SKM-1 treated with dmso at 0.1 percent for 144 hours (cell line): Measurements from ENCODE around the gene GJB6.
A peak's percentile ranks its signal among the peaks of the same experiment; 100 is the strongest.

ENCODE experiments used
- DNase-seq: peaks from one replicate; lab custom pipeline; 2025; ENCODE audit not compliant: unreplicated experiment; lab: John Stamatoyannopoulos, UW

GJB6 gene

DNA sequence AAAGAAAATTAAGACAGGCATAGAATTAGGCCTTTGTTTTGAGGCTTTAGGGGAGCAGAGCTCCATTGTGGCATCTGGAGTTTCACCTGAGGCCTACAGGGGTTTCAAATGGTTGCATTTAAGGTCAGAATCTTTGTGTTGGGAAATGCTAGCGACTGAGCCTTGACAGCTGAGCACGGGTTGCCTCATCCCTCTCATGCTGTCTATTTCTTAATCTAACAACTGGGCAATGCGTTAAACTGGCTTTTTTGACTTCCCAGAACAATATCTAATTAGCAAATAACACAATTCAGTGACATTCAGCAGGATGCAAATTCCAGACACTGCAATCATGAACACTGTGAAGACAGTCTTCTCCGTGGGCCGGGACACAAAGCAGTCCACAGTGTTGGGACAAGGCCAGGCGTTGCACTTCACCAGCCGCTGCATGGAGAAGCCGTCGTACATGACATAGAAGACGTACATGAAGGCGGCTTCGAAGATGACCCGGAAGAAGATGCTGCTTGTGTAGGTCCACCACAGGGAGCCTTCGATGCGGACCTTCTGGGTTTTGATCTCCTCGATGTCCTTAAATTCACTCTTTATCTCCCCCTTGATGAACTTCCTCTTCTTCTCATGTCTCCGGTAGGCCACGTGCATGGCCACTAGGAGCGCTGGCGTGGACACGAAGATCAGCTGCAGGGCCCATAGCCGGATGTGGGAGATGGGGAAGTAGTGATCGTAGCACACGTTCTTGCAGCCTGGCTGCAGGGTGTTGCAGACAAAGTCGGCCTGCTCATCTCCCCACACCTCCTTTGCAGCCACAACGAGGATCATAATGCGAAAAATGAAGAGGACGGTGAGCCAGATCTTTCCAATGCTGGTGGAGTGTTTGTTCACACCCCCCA, 43.2 kb downstream of the GJB6 start:
- DNase-seq, result peak; percentile 62

- DNase-seq, result no peak
Measured at GRCh38 chr13:20186771-20187170, 45.3 kb downstream of the GJB6 start.

- DNase-seq, result no peak
Measured at GRCh38 chr13:20185366-20186056, 46.6 kb downstream of the GJB6 start.

DNA sequence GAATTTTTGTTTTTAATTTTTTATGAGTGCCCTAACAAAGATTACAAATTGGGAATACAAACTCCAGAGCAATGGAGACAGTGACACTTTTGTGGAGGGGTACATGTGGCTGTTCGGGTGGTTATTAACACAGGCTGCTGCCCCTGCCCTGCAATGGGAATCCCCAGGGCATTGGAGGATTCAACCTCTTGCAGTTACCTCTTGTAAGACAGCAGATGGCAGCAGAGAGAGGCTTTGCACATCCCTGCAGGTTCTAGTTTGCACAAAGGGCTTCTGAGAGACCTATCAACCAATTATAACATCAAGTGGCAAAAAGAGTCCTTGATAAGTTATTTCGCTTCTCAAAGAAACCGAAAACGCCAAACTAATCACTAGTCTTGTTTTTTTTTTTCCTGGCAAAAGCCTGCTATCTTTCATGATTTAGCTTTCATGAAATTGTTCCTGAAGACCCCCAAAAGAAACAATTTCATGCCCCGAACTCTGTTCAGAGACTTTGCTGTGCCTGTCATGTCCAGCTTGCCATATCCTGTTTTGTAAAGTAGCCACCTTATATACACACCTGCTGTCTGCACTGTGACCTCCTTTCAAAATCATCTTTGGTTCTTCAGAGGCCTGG, 49.8 kb downstream of the GJB6 start:
- DNase-seq, result peak; percentile 59

- DNase-seq, result no peak
Measured at GRCh38 chr13:20181188-20181587, 50.9 kb downstream of the GJB6 start.

GRCh38 chr13:20178156-20178555, 54.0 kb downstream of the GJB6 start:
- no peak for DNase-seq

GRCh38 chr13:20177049-20177831, 54.9 kb downstream of the GJB6 start:
- DNase-seq, result no peak

- DNase-seq, result no peak
Measured at GRCh38 chr13:20175907-20176652, 56.0 kb downstream of the GJB6 start.

DNA sequence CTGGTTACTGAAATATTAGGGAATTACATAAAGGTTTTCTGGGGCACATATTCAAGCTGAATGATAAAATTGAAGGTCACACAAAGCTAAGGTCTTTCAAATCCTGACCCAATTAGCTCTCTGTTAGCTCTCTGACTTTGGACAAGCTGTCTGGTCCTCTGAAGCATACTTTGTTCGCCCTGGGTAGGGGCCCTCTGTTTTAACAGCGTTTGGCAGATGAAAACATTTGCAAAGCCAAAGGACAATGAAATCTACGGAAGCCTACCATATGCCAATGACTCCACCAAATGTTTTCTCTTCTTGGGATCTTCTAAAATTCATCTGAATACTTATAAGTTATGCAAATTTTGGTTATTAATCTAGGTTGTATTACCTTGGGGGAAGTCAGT, 56.7 kb downstream of the GJB6 start:
- DNase-seq, result no peak

DNA sequence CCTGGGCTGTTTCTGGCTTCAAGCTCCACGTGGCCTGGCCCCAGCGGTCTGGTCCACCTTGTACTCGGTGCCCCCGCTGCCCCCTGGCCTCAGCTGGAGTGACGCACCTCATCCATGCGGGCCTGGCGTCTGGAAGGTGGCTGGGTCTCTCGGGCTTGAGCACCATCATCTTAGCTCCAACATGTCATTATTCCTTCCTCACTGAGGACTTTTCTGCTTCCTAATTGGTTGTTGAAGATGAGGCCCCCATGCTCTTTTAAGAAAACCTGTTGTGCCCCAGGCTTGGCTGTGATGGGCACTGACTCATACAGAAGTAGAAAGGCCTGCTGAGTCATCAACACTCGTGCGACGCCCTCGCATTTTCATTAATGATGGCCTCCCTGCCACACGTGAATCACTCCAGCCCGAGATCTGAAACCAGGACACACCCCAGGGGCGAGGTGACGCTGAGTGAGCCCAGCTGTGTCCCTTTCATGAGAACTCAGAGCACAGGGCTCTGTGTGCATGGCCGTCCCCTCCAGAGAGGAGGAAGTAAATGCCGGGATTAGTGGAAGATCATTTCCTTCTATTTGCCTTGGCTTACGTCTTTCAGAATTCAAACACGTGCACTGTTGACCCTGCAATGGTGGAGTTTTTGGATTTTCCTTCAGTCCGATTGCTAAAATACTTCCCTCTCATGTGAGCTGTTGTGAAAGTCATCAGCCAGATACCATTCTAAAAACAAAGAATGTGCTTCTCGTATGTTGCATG, 57.3 kb downstream of the GJB6 start:
- DNase-seq, result no peak

- DNase-seq, result no peak
Measured at GRCh38 chr13:20173116-20173746, 58.9 kb downstream of the GJB6 start.
